Cardiac muscle cell (in vitro differentiated cells and primary cell): ENCODE results near the gene CCDC73. TPM values are rescaled to one million over a fixed set of nuclear protein-coding genes. Genes with fewer than 3 reads are reported as not detected.

Experiments used
- DNase-seq, 2 donors: peaks; one replicate each; pipeline versions ENCODE4 v3.0.0 to v3.0.0-alpha.2; 2010 to 2017; ENCODE audit warnings: low read depth in 1 of 2, low spot score in 1 of 2
- H3K27ac ChIP-seq: fragments of 200-600 bp; sonication (generic); 2 replicates; pipeline ENCODE4 v1.5.1; 2016
- H3K27me3 ChIP-seq: fragments of 200-600 bp; sonication (generic); 2 replicates; pipeline ENCODE4 v1.6.0; 2016; ENCODE audit warnings: control low read depth
- H3K36me3 ChIP-seq: fragments of 200-600 bp; sonication (generic); 2 replicates; pipeline ENCODE4 v1.5.1; 2016; ENCODE audit warnings: control low read depth
- H3K4me1 ChIP-seq: fragments of 200-600 bp; sonication (generic); 2 replicates; pipeline ENCODE4 v1.8.1; 2017; ENCODE audit warnings: low read depth, mild to moderate bottlenecking, mixed run types
- H3K4me3 ChIP-seq: fragments of 200-600 bp; sonication (generic); 2 replicates; pipeline ENCODE4 v1.5.1; 2016; ENCODE audit warnings: mild to moderate bottlenecking
- H3K9me3 ChIP-seq: fragments of 200-600 bp; sonication (generic); 2 replicates; pipeline ENCODE4 v1.5.1; 2017; ENCODE audit warnings: low read depth, mild to moderate bottlenecking, control low read depth
- polyA plus RNA-seq: library from polyadenylated mRNA; unstranded; fragments of >200 nt; fragmentation: Nextera tagmentation; extraction: Ambion mirVana; gene quantifications from 2 replicates; pipeline ENCODE4 v1.2.1, GENCODE V29; 2016
- total RNA-seq: library from RNA; depleted of rRNA; stranded (reverse); fragments of >200 nt; gene quantifications from 2 replicates; pipeline ENCODE4 v1.2.3, GENCODE V29; 2016
- TF ChIP-seq, protein P1 (sequence below): IDR thresholded peaks from 2 replicates; pipeline ENCODE4 v1.5.1; 2012; ENCODE audit warnings: low read depth, mild to moderate bottlenecking, low read length

Gene CCDC73
- total and polyA plus RNA-seq, 2 experiments from 2014 or later: 0.76 TPM; not detected in 1

DNA sequence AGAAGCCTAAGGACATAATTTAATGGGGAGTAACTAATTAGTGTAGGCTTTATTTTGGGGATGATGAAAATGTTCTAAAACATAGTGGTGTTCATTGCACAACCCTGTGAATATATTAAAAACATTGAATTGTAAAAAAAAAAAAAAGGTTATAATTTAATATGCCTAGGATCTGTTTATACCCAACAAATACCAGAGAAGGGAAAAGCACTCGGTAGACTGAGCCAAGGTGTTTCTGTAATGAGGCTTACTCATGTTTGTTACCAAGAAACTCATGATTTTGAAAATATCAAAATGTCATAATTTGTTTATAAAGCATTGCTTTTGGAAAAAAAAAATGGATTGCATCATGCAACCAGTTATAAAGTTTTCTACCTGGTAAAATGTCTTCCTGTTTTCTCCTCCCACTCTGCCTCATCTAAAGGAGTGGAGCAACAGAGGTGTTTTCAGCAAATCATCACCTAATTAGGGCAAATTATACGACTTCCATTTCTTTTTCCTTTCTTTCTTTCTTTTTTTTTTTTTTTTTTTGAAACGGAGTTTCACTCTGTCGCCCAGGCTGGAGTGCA is 225.1 kb downstream of the CCDC73 start:
- no peaks in the 10 kb centered on the region for H3K36me3 ChIP-seq
- TF ChIP-seq, protein P1, sequence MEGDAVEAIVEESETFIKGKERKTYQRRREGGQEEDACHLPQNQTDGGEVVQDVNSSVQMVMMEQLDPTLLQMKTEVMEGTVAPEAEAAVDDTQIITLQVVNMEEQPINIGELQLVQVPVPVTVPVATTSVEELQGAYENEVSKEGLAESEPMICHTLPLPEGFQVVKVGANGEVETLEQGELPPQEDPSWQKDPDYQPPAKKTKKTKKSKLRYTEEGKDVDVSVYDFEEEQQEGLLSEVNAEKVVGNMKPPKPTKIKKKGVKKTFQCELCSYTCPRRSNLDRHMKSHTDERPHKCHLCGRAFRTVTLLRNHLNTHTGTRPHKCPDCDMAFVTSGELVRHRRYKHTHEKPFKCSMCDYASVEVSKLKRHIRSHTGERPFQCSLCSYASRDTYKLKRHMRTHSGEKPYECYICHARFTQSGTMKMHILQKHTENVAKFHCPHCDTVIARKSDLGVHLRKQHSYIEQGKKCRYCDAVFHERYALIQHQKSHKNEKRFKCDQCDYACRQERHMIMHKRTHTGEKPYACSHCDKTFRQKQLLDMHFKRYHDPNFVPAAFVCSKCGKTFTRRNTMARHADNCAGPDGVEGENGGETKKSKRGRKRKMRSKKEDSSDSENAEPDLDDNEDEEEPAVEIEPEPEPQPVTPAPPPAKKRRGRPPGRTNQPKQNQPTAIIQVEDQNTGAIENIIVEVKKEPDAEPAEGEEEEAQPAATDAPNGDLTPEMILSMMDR: no peak
- no peak overlapping the region for H3K27ac ChIP-seq
- DNase-seq: no peak
- no peak overlapping the region for H3K4me3 ChIP-seq
- no peaks in the 10 kb centered on the region for H3K27me3 ChIP-seq
- H3K4me1 ChIP-seq: no peaks in the 10 kb centered on the region
- no peaks in the 10 kb centered on the region for H3K9me3 ChIP-seq

DNA sequence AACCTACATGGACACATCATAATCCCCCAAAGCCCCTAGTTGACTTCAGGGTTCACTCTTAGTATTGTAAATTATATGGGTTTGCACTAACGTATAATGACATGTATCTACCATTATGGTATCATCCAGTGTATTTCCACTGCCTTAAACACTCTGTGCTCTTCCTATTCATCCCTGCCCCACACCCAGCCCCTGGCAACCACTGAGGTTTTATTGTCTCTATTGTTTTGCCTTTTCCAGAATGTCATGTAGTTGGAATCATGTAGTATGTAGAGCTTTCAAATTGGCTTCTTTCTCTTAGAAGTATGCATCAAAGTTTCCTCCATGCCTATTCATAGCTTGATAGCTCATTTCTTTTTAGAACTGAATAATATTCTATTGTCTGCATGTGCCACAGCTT is 227.3 kb downstream of the CCDC73 start:
- Histone ChIP-seq H3K4me1 (no peaks in the 10 kb centered on the region), H3K27me3 (no peaks in the 10 kb centered on the region), H3K4me3 (no peak overlapping the region), H3K9me3 (no peaks in the 10 kb centered on the region), H3K36me3 (no peaks in the 10 kb centered on the region), H3K27ac (no peak overlapping the region)
- TF ChIP-seq, protein P1: no peak
- no peak for DNase-seq

DNA sequence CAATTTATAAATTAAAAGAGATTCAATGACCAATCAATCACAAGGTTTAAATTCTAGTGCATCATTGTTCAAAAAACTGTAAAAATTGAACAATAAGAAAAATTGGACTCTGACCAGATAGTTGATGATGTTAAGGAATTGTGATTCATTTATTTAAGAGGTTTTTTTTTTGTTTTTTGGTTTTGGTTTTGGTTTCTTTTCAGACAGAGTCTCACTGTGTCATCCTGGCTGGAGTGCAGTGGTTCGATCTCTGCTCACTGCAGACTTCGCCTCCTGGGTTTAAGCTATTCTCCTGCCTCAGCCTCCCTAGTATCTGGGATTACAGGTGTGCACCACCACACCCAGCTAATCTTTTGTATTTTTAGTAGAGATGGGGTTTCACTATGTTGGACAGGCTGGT is 227.9 kb downstream of the CCDC73 start:
- no peak overlapping the region for H3K4me3 ChIP-seq
- TF ChIP-seq, protein P1: no peak
- no peaks in the 10 kb centered on the region for H3K27me3 ChIP-seq
- H3K4me1 ChIP-seq: no peaks in the 10 kb centered on the region
- no peak for DNase-seq
- H3K9me3 ChIP-seq: no peaks in the 10 kb centered on the region
- no peaks in the 10 kb centered on the region for H3K36me3 ChIP-seq
- no peak overlapping the region for H3K27ac ChIP-seq

DNA sequence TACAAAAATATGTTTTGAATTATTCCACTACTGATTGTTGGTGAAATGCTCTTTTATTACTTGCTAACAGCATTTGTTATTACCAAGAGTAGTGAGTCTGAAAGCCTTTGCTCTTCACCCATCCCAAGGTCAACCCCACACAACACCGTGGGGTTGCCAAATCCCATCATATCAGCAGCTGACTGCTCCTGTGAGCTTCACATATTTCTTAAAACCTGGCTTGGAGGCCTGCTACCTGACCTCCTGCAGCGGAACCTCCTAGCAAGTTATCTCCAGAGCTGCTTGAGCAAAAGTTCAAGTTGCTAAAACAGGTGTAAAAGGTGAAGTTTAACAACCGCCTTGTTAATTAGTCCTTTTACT is 230.9 kb downstream of the CCDC73 start:
- TF ChIP-seq, protein P1: no peak
- no peak overlapping the region for H3K4me3 ChIP-seq
- no peak for DNase-seq
- H3K9me3 ChIP-seq: no peaks in the 10 kb centered on the region
- no peaks in the 10 kb centered on the region for H3K36me3 ChIP-seq
- no peak overlapping the region for H3K27ac ChIP-seq
- H3K4me1 ChIP-seq: no peaks in the 10 kb centered on the region
- H3K27me3 ChIP-seq: no peaks in the 10 kb centered on the region

DNA sequence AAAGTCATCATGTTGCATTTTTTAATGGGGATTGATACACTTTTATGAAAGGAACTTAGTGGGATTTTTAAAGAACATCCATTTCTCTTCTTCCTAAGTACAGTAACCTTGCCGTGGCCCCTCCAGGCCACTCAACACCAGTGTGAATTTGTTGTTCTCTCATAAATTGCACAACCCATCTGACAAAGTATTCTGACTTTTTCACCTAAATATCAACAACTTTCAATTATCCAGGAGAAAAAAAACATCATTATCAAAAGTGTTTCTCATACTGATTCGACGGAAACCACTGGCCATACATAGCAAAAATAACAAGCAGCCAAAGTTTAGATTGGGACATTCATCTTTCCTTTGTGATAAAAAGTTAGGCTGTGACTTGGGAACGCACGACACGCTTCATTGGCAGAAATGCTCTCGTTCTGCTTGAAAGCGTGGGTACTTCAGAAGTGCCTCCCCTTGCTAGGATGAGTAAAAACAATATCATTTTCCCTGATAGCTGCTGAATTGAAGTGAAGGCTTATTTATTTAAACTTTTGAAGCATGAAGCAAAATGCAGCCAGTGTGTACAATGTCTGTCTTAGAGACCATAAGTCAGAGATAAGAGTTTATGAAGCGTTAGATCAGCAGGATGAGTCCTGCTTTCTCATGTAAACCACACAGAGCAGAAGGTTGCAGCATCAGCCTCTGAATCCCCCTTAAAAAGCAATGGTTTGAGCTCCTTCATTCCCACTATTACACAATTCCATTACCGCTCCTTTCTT is 231.4 kb downstream of the CCDC73 start:
- no peaks in the 10 kb centered on the region for H3K27me3 ChIP-seq
- H3K27ac ChIP-seq: no peak overlapping the region
- no peaks in the 10 kb centered on the region for H3K9me3 ChIP-seq
- H3K4me1 ChIP-seq: no peaks in the 10 kb centered on the region
- TF ChIP-seq, protein P1: no peak
- DNase-seq: peak in 1 of 2 donors; percentile 56
- no peaks in the 10 kb centered on the region for H3K36me3 ChIP-seq
- H3K4me3 ChIP-seq: no peak overlapping the region
